HG03521 (cell line): Measurements from ENCODE around the gene ARHGEF7.
"Not testable (repeated sequence)": the region's sequence is repeated elsewhere in the genome, so short reads cannot be mapped to it uniquely, and the experiment has no call there.

Experiments
- ATAC-seq: cut with Tn5 transposase; IDR thresholded peaks from one replicate; pipeline ENCODE4 v1.9.1; 2021; ENCODE audit warnings: mild to moderate bottlenecking, moderate library complexity; ENCODE audit not compliant: unreplicated experiment

ARHGEF7 gene

DNA sequence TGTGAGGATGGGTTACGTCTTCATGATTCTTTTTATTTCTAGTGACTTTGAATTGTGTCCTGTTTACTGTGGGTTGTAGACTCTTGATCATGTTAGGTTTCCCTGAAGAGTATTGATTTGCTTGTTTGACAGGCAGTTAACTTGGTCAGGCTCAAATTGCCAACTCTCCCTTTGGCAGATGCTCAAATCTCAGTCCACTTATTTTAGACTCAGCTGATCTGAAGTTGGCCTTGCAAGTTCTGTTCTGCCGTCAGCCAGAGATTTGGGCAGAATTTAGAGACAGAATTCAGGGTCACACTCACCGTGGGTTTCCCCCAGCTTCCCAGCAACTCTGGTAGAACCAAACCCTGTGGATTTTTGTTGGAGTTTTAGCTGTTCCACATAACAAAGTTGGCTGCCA is 133.7 kb downstream of the ARHGEF7 start:
- ATAC-seq, result no peak

DNA sequence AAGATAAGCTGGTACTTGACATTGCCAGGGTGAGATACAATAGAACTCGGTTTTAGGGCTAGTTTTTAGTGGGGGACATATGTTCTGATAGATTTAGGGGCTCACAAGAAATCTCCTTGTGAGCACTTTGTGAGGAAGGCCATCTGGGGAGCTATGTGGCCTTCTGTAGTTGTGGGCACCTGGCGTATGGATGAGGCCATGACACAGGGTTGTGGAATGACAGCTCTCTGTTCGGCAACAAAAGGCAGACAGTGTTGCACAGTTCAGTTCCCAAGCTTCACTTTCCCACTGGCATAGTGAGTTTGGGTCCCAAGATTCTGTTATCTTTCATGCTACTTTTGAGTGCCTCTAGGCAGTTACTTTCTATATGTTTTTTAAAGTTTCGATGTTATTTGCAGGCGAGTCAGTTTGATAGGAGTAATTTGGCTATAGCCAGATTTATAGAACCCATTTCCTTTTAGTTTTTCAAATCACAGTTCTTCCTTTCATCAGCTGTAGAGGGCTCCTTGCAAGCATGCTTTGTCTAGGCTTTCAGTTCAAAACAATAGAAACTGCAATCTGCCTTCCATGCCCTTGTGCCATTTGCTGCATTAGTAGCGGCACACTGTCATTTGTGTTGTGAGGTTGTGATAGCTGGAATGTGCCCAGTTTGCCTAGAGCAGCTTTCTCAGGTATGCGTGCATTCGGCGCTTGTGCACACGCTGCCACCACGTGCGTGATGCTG is 134.7 kb downstream of the ARHGEF7 start:
- ATAC-seq, result no peak

DNA sequence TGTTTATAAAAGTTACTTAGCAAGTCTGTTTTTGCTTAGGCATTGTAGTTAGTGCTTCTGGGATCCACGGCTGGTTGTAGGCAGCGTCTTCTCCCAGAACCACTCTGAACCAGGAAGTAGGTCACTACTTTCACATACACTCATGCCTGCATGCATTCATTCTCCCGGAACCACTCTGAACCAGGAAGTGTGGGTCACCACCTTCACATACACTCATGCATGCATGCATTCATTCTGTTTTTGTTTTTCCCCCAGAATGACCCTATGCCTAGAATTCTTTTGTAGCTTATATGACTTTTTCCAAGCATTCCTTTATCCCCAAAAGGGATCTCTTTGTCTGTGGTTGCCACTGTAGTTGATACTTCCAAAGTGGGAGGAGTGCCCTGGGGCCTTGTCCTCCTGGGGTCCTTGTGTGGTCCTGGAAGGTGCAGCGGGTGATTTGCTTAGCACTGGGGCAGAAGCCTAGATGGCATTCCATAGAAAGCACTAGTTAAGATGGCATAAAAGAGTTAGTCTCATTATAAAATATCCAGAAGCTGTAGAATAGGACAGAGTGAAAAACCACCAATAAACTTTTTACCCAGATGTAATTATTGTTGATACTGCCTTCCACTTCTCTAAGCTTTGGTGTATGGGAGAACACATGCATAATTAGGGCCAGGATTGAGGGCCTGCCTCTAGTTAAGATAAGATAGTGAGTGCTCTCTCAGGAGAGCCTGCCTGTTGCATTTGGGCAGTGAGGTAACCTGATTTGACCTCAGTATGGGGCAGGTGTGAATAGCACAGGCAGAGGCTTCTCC is 136.7 kb downstream of the ARHGEF7 start:
- no peak for ATAC-seq

DNA sequence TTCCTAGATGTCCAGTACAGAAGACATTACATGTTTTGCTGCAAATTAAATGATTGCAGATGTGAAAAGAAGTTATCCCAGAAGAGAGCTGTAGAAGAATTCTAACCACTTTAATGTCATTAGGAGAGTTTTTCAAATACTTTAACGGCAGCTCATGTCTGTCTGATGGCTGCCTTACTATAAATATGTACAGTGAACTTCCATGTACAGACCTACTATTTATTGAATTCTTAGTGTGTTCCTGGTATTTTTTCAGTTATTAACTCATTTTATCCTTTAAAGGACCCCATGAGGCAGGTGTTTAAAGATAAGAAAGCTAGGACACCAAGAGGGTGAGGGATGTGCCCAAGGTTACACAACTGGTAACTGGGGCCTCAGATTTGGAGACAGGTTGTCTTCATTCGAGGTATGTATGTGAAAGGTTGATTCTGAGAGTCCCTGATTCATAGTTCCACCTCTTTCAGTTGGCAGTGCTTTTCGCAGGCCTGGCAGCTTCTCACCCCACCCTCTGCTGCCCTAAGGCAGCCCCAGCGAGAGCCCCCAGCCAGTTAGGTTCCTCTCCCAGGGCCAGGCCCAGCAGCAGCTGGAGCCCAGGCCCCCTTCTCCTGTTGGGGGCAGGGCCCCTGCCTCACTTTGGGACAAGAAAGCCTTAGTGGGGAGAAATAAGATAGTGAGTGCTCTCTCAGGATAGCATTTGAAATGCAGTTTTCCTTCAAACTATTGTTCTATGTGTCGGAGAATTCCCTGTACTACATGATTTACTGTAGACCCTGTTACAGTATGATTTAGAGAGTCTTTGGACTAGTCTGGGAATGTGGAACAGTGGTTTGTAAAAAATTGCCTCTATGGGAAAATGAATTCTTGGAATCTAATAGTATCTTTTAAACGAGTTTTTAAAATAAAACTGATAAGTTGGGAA is 137.6 kb downstream of the ARHGEF7 start:
- no peak for ATAC-seq

DNA sequence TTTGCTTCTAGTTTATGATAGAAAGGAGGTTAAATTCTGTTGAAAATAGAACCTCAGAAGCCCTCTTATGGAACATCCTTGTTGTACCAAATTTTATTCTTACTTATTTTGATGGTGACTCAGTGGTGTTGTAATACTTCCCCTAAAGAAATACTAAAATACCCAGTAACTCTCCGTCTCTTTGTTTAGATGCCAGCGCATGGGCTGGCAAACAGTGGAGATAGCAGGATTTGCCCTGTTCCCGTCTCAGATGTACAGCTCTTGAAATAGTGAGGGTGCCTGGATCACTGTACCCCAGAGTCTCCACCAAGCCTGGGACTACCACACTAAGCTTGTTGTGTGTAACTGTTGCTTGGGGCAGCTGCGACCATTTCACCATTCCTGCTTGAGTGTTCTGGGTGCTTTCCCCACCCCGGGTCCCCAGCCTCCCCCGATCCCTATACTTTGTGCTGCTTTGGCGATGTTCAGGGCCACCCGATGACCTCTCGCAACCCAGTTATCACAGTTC is 138.3 kb downstream of the ARHGEF7 start:
- no peak for ATAC-seq

DNA sequence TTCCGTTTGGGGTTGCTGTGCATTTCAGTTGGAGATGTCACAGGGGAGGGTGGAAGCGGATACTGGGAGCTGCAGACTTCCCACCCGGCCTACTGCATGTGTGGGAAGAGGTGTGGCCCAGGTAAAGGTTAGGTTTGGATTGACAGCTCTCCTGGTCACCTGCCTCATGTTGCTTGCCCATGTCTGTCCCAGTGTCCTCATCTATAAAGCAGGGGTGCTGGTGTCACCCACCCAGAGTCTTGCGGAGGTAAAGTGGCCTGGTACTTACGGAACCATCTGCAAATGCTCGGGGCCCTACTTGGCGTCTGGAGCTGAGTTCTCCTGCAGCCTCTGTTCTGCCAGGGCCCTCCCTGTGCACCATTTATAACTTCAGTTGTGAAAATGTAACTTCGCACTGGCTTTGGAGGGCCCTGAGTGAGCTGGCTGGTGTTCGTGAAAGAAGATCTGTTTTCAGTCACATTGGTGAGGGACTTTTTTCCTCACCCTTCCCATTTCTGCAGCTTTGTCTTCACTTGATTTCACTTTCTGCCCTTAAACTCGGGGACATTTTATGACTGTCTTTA is 140.2 kb downstream of the ARHGEF7 start:
- no peak for ATAC-seq

DNA sequence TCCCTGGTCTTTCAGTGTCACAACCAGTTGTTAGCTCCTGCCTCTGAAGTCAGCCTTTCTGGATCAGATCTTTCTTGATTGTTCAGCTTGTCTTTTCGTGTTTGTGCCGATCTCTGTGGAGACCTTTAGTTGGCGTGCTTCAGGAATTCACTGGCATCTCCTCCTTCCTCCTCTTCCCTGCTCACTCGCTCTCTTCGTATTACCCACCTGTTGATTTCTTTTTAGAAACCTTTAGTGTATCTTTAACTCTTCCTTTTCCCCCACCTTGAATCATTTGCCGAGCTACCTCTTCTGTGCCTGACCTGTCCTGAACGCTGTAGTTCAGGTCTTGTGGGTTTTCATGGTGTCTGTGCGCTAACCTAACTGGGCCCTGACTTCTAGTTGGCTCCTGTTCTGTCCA is 141.3 kb downstream of the ARHGEF7 start:
- ATAC-seq, result no peak

DNA sequence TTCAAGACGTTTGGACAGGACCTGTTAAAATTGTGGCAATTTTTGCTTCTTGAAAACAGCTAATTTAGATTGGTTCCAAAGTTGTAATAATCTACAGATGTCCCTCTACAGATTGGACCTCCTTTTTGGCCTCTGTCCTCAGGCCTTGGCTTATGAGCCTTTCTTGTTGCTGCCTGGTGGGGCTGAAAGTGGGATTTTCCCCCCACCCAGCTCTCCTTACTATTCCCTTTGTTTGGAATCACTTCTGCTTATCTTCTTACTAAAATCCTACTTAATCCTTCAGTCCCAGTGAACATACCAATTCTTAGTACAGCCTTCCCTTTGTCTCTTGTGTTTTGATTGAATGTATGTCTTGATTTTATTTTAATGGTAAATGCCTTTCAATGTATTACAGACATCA is 141.8 kb downstream of the ARHGEF7 start:
- no peak for ATAC-seq

DNA sequence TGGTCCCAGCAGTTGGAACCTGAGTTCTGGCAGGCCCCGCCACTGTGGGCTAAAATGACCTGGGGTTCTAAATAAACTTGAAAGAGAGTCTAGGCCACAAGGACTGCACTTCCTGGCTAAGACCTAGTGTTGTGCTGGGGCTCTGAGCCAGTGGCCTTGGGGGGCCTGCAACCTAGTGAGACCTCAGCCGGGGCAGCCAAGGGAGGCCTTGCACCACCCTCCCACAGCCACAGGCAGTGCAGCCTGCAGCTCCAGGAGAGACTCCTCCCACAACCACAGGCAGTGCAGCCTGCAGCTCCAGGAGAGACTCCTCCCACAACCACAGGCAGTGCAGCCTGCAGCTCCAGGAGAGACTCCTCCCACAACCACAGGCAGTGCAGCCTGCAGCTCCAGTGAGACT is 142.8 kb downstream of the ARHGEF7 start:
- not testable (repeated sequence) for ATAC-seq

DNA sequence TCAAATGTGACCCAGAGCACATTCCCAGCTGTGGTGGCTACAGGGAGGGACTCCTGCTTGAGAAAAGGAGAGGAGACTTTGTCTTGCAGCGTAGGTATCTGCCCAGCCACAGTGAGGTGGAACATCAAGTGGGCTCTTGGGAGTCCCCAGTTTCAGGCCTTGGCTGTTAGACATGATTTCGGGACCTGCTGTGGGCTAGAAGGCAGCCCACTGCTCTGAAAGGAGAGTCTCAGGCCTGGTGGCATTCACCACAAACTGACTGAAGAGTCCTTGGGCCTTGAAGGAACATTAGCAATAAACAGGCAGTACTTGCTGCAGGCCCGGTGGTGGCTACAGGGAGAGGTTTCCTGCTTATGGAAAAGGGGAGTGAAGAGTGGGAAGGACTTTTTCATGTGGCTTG is 143.5 kb downstream of the ARHGEF7 start:
- no peak for ATAC-seq

DNA sequence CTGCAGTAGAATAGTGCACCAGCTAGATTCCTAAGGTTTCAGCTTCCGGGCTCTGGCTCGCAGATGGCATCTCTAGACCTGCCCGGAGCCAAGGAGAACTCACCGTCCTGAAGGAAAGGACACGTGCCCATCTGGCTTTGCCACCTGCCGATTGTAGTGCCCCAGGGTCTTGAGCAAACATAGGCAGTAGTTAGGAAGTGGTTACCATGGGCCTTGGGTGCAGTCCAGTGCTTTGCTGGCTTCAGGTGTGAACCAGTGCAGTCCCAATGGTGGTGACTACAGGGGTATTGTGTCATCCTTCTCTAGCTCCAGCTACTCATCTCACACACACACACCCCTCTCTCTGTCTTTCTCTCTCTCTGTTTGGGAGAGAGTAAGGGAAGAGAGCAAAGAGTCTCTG is 143.9 kb downstream of the ARHGEF7 start:
- no peak for ATAC-seq

DNA sequence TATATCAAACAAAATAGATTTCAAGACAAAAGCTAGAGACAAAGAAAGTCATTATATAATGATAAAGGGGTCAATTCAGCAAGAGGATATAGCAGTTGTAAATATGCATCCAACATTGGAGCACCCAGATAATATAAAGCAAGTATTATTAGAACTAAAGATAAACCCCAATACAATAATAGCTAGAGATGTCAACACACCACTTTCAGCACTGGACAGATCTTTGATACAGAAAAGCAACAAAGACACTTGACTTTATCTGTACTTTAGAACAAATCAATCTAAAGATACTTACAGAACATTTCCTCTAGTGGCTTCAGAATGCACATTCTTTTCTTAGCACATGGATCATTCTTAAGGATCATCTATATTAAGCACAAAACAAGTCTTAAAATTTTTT is 146.2 kb downstream of the ARHGEF7 start:
- no peak for ATAC-seq

DNA sequence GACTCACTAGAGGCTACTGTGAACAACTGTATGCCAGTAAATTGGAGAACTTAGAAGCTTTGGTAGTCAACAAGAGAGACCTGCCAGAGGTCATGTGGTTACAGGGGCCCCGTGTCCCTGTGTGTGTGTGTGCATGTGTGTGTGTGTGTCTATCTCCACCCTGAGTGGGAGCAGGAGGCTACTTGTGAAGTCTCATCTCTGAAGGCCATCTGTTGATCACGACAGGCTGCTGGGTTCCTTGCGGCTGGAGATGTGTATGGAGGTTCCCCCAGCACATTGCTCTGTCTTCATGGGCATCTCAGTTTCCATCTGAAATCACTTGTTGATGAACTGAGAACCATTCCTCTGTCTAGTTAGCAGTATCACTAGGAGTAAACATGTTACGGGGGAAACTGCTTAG is 147.2 kb downstream of the ARHGEF7 start:
- no peak for ATAC-seq

DNA sequence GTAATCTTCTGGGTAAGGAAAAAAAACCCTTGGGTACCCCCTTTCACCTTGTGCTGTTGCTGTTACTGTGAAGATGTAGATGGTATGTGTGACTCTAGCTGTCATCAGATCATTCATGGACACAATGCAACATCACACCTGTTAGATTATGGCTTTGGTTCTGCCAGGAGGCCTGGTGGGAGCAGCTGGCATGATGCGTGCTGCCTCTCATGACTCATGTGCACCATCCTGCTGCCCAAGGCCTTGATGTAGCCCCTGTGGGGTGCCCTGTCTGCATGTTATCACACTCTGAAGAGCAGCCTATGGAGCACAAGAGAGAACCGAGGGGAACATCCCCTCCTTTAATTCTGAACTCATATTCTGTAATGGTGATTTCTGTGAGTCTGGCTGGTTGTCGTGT is 147.6 kb downstream of the ARHGEF7 start:
- no peak for ATAC-seq

DNA sequence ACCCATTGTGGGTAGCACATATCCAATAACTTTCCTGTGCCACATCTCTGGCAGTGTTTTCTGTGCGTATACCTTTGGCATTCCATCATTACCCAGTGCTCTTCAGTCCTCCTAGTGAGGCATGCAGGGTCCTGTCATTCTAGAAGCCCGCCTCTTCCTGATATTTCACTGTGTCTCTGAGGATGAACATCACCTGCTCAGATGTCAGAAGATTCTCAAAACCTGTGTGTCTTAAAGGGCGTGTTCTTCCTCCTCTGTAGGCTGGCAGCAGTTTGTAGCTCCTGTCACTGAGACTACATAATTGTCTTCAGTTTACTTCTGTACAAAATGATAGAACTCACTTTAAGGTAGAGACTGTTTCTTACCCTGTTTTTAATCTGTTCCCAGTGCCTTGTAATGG is 148.5 kb downstream of the ARHGEF7 start:
- ATAC-seq, result no peak

DNA sequence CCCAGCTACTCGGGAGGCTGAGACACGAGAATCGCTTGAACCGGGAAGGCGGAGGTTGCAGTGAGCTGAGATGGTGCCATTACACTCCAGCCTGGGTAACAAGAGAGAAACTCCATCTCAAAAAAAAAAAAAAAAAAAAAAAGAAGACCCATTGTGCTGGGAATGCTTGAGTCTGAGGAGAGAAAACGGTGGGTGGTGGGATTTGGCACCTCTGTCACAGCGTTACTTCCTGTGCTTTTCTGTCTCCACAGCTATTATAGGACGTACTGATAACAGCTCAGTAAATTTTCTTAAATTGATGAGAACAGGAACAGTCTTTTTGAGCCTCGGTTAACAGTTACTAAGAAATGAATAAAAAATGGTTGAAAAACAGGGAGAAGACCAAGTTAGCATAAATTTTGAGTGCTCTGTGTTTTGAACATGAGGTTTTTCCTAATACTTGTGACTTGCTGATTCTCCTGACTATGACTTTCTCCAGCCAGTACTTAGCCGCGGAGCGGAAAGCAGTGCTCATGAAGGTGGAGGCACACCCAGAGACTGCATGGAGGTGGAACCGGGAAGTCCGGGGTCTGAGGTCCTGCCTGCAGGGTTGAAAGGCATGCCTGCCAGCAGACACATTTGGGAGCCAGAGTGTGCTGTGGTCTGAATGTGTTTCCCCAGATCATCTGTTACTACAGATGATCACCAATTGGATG is 150.0 kb downstream of the ARHGEF7 start:
- ATAC-seq, result no peak

DNA sequence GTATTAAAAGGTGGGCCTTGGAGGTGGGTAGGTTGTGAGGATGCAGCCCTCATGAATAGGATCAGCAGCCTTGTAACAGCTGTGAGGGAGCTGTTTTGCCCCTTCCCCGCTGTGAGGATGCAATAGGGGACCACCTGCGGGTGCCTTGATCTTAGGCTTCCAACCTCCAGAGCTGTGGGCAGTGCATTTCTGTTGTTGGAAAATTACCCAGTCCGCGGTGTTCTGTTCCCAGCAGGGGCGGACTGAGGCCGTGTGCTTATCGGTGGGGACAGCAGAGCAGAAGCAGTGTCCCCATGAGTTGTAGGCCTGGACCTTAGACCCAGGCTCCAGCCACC is 150.6 kb downstream of the ARHGEF7 start:
- no peak for ATAC-seq

DNA sequence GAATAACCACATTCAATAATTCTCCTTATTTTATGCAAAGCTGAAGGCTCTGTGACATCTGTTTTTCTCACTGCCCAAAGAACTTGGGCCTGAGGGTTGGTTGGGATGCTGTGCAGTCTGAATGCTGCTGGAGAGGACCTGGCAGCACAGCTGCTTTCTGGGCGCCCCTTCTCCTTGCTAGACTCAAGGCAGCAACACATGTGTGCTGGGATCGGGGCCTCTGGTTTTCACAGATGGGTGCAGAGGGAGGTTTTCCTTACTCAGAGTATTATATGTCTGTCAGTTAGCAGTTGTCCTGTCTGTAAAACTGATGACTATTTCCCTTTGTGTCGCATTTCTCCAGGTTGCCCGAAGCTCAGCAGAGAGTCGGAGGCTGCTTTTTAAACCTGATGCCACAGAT is 152.1 kb downstream of the ARHGEF7 start:
- no peak for ATAC-seq

DNA sequence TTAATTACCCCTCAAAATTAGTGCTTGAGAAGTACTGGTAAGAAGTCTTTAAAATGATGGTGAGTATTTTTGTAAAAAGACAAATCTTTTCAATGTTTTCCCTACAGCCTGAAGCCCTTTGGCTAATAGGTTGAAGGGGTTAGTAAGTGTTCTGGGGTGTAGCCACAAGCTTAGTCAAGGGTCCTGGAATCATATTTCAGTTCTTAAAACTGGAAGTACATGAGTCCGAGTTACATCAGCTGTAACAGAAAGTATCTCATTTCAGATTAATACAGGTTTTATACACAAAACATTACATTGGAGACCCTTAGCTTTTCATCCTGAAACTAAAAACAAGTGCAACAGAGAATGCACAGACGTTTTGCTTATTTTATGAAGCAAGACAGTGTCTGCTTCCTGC is 152.7 kb downstream of the ARHGEF7 start:
- no peak for ATAC-seq

DNA sequence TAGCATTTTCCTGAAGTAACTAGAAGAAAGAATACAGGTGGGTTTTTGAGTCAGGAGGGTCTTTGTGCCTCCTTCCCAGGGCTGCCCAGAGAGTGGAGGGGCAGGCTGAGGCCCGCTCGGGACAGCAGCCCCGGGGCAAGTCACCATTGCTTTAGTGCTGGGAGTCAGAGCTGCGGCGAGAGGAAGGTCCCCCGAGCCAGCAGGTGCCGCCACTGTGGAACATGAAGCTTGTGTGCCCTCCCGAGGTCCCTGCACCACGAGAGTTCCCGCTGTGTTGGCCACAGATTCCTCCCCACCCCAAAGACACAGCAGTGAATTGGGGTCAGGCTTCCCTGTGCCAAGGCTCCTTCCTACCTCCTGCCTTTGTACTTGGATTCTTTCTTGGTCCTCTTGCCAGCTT is 154.4 kb downstream of the ARHGEF7 start:
- ATAC-seq, result no peak

DNA sequence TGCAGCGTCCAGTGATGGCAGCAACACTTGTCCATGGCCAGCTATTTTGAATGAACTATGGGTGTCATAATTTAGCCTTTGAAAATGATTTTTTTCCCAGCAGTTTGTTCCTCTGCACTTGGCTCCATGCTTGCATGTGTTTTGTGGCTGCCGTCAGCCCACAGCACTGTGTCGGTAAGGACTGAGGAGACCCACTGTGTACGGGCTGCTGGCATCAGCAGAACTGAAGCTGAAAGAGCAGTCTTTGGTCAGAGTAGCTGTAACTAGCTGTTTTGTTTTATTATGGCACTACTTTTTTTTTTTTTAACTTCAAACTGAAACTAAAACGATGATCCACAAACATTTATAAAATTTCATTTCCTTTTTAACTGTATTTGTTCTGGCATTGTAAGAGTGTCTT is 155.0 kb downstream of the ARHGEF7 start:
- ATAC-seq, result no peak
